GM18873 (cell line): ENCODE results near the gene APBA1.
A peak's percentile ranks its signal among the peaks of the same experiment; 100 is the strongest.

Experiments
- ATAC-seq: cut with Tn5 transposase; IDR thresholded peaks from one replicate; pipeline ENCODE4 v1.9.1; 2021; ENCODE audit warnings: mild to moderate bottlenecking, moderate library complexity, moderate number of reproducible peaks; ENCODE audit not compliant: unreplicated experiment, low FRiP score

Gene APBA1

DNA sequence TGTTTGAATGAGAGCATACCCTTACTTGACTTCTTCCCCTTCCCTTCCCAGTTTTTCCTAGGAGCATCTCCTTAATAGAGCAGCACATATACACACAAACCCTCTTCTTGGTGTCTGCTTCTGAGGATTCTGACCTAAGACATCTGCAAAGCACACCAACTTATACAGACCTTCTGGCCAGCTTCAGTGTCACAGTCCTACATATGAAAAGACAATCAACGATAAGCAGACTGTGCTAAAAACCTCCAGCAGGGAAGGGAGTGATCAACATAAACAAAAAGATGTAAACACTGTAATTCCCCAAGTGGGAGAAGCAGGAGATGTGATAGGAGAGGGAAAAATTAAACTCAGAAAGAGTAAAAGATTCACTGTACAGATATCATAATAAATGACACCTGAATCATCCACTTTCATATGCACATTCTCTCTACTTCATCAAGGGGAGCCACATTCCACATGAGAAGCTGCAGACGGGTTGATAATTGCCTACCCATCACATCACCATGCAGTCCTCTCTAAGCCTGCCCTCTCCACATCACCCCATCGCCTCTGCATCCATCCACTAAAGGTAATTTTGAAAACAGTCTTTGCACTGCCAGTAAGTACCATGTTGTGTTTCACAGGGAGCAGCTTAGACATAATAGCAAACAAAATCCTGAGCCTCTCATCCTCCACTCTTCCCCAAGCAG lies 13.0 kb downstream of the APBA1 start:
- no peak for ATAC-seq

- no peak for ATAC-seq
Measured at GRCh38 chr9:69657269-69657668, 14.9 kb downstream of the APBA1 start.

DNA sequence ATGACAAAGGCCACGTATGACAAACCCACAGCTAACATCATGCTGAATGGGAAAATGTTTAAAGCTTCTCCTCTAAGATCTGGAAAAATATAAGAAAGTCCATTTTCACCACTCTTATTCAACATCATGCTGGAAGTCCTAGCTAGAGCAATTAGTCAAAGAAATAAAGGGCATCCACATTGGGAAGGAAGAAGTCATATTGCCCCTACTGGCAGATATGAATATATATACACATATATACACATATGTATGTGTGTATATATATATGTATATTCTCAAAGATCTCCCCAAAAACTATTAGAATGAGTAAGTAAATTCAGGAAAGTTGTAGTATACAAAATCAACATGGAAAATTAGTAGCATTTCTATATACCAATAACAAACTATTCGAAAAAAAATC lies 17.1 kb downstream of the APBA1 start:
- ATAC-seq, result no peak

DNA sequence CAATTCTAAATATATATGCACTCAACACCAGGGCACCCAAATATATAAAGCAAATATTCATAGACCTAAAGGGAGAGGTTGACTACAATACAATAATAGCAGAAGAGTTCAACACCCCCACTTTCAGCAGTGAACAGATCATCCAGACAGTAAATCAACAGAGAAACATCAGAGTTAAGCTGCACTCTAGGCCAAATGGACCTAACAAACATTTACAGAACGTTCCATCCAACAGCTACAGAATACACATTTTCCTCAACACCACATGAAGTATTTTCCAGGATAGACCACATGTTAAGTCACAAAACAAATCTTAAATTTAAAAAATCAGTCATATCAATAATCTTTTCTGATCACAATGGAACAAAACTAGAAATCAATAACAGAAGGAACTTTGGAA lies 18.9 kb downstream of the APBA1 start:
- no peak for ATAC-seq

GRCh38 chr9:69649566-69650250 lies 22.5 kb downstream of the APBA1 start:
- ATAC-seq, result no peak

- no peak for ATAC-seq
Measured at GRCh38 chr9:69647804-69648203, 24.4 kb downstream of the APBA1 start.

GRCh38 chr9:69646810-69647209 lies 25.4 kb downstream of the APBA1 start:
- no peak for ATAC-seq

GRCh38 chr9:69645488-69645887 lies 26.7 kb downstream of the APBA1 start:
- ATAC-seq, result no peak

DNA sequence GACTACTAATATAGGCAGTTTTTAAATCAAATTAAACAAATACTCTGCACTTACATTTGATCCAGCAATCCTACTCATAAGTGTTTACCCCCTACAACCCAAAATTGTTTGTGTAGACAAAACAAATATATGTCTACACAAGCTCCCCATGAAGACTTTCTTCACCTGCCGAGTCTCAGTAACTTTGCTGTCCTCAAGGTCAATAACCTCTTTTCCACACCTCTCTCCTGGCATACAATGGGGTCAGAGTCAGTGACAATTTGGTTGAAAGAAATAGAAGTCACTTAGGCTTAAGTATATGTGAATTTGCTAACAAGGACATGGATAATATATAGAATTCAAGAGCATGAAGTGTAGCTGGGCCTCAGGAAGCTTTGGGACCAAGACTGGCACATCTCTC lies 29.1 kb downstream of the APBA1 start:
- no peak for ATAC-seq

GRCh38 chr9:69637817-69638200 lies 34.4 kb downstream of the APBA1 start:
- no peak for ATAC-seq

DNA sequence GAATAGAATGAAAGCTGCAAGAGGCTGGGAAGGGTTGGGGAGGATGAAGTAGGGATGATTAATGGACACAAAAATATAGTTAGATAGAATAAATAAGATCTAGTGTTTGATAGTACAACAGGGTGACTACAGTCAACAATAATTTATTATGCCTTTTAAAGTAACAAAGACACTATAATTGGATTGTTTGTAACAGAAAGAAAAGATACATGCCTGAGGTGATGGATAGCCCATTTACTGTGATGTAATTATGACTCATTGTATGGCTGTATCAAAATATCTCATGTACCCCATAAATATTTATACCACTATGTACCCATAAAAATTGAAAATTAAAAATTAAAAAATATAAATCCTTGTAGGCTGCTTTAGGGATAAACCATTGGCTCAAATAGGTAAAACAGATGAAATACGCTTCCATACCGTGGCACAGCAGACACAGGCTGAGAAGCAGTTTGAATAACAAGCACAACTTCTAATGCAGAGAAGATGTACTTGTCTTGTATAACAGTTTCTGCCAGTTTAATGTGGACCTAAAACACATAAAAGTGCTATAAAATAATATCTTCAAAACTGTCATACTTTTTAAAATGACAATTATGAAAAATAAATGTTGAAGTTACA lies 34.9 kb downstream of the APBA1 start:
- no peak for ATAC-seq

GRCh38 chr9:69633716-69634115 lies 38.5 kb downstream of the APBA1 start:
- peak; percentile 61 for ATAC-seq

- ATAC-seq, result no peak
Measured at GRCh38 chr9:69632768-69633167, 39.4 kb downstream of the APBA1 start.

- ATAC-seq, result no peak
Measured at GRCh38 chr9:69627281-69627680, 44.9 kb downstream of the APBA1 start.

GRCh38 chr9:69623276-69623675 lies 48.9 kb downstream of the APBA1 start:
- ATAC-seq, result no peak

- no peak for ATAC-seq
Measured at GRCh38 chr9:69622676-69623075, 49.5 kb downstream of the APBA1 start.

DNA sequence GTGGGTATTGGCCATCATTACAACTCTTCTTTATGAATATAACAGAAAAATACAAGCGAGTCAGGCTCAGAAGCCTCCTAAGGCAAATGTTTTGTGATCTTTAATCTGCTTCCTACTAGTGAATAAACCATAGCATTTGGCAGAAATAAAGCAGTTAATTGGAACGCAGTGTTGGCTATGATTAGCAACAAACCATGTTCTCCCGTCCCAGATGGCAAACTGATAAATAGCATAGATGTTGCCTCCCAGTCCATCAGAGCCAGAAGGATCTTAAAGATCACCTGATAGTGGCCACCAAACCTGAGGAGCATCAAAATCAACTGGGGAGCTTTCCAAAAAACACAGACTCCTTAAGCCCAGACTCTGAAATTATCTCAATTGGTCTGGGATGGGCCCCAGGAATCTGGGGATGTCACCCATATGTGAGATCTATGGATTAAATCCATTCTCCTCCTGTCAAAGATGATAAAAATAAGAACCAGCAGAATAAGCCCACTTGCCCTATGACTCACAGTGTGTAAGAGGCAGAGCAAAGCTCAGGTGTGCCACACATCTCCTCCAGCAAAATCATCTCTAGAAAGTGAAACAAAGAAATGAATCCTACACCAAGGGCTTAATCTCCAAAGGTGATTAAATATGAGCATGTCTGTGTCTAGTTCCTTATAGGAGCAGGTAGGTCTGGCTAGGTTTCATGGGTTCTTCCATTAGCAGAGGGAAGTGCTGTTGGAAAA lies 50.3 kb downstream of the APBA1 start:
- ATAC-seq, result no peak

GRCh38 chr9:69620731-69621130 lies 51.4 kb downstream of the APBA1 start:
- no peak for ATAC-seq

DNA sequence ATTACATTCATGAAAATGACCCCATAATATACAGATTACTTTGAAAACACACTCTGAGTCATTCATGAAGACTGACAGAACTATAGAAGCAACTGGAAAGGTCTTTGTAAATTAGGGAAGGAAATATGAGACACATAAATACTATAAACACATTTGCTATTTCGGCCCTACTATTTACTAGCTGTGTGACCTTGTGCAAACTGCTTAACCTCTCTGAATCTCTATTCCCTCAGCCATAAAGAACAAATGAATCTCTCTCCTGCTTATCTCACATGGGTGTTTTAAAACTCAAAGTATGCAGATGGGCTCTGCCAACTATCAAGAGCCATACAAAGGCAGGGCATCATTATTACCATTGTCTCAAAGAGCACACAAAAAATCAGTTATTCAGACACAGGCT lies 52.9 kb downstream of the APBA1 start:
- no peak for ATAC-seq

- ATAC-seq, result no peak
Measured at GRCh38 chr9:69617006-69617405, 55.2 kb downstream of the APBA1 start.

DNA sequence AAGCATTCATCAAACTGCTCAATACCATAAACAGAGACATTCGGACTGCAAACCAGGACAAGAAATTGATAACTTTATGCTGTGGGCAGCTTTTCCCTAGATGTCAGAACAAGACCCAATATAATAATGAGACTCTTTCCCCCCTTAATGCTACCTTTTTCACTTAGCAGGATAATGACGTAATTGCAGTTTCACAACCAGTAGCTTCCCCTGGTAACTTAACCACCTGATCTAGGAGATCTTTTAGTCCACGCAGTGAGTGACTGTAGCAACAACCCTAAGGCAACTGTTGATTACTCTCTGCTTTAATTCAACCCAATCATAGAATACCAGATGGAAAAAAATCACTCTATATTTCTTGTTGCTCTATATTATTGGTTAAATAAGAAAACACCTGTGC lies 56.3 kb downstream of the APBA1 start:
- no peak for ATAC-seq
